ENCODE measurements around the gene CYP2U1. TPM values are rescaled to one million over a fixed set of nuclear protein-coding genes. Genes with fewer than 3 reads are reported as not detected.
"Not testable (repeated sequence)": the region's sequence is repeated elsewhere in the genome, so short reads cannot be mapped to it uniquely, and the experiment has no call there.

Gene CYP2U1
- total RNA-seq, 2 experiments from 2014 or later = 1.4 to 1.6 TPM

DNA sequence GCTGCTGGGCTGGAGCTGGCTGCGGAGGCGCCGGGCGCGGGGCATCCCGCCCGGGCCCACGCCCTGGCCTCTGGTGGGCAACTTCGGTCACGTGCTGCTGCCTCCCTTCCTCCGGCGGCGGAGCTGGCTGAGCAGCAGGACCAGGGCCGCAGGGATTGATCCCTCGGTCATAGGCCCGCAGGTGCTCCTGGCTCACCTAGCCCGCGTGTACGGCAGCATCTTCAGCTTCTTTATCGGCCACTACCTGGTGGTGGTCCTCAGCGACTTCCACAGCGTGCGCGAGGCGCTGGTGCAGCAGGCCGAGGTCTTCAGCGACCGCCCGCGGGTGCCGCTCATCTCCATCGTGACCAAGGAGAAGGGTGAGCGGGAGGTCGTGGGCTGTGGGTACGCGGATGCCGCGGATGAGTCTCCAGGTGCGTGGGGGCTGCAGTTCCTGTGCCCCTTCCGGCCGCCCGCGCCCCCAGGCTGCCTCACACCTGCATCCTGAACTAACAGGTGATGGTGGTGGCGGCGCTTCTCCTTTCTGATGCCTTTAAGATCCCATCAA is 499 bp downstream of the CYP2U1 start:
- ChIA-PET POLR2A (interaction anchor here (0.6 to 1.3 kb wide), 4 partner anchors 9 to 176 kb away, joined by 3 to 5 read pairs (median 4); partner anchors contain the start of gene HADH), CTCF (interaction anchor here (0.8 kb wide), 1 partner anchor 19 kb away, joined by 3 read pairs; no protein-coding TSS in a partner anchor)
- H3K27me3 Mint-ChIP-seq = peaks cover 6% of the 10 kb centered on the region
- no peak overlapping the region for H3K27ac Mint-ChIP-seq
- H3K4me3 Mint-ChIP-seq = peak overlapping the region; percentile 74
- peaks cover 15% of the 10 kb centered on the region for H3K4me1 Mint-ChIP-seq
- no peak for DNase-seq
- peaks cover 2% of the 10 kb centered on the region for H3K36me3 Mint-ChIP-seq (ENCODE audit: low read depth)
- H3K9me3 Mint-ChIP-seq = no peaks in the 10 kb centered on the region

DNA sequence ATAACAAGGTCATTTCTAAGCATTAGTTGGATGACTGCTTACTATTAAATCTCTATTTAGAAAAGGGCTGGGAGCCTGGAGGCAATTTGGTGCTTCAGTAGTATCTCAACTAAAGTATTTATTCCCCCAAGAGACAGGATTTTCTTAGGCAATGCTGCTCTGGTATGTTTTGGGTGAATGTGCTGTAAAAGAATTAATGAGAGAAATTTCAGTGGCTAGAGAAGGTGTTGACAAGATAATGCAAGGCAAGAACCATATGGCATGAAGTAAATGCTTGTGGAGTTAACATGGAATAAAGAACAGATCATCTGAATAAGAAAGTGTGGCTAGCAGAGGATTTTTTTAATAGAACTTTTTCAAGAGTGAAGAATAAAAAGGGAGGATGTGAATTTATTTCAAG is 3.9 kb downstream of the CYP2U1 start:
- Mint-ChIP-seq H3K4me3 (no peak overlapping the region), H3K9me3 (no peaks in the 10 kb centered on the region), H3K27ac (no peak overlapping the region), H3K36me3 (ENCODE audit: low read depth) (peaks cover 2% of the 10 kb centered on the region), H3K27me3 (peaks cover 6% of the 10 kb centered on the region), H3K4me1 (peaks cover 19% of the 10 kb centered on the region)
- no peak for DNase-seq
- ChIA-PET CTCF (no interaction called here), POLR2A (no interaction called here)

DNA sequence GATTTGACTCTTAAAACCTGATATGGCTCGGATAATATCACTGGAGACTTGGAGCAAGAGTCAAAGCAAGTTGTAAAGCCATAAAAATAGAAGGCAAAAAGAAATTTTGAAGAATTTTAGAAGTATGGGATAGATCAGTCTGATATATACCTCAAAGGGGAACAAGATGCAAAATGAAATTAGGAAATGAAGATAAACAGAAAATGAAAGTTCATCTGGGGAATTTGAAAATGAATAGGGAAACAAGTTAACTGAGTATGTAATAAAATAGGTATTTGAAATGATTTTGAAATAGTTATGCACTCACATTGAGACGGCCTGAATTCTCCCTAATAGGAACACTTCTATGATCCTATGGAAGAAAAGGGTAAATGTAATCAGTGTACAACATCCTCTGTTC is 5.7 kb downstream of the CYP2U1 start:
- H3K4me1 Mint-ChIP-seq = peaks cover 11% of the 10 kb centered on the region
- H3K27ac Mint-ChIP-seq = no peak overlapping the region
- ChIA-PET CTCF (no interaction called here), POLR2A (no interaction called here)
- H3K9me3 Mint-ChIP-seq = no peaks in the 10 kb centered on the region
- peak overlapping the region; percentile 14 for H3K4me3 Mint-ChIP-seq
- H3K36me3 Mint-ChIP-seq (ENCODE audit: low read depth) = peaks cover 2% of the 10 kb centered on the region
- peaks cover 2% of the 10 kb centered on the region for H3K27me3 Mint-ChIP-seq
- DNase-seq = no peak

DNA sequence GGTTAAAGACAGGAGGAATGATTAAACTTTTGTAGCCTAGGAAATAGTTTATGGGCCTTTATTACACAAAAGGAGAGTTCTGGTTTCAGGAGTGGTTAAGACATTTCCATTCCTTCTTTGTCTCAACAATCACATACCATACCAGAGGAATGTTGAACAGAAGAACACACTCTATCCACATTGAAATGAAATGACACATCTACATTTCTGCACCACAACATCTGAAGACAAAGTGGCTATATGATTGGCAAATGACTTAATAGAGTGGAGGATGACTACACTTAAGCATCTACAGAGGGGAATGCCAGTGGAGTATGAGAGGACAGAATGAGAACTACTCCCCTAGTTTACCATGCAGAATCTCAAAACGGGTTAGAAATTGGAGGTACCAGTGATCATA is 8.0 kb downstream of the CYP2U1 start:
- peaks cover 4% of the 10 kb centered on the region for H3K4me1 Mint-ChIP-seq
- CTCF ChIA-PET = no interaction called here
- H3K36me3 Mint-ChIP-seq (ENCODE audit: low read depth) = peaks cover 2% of the 10 kb centered on the region
- no peak for DNase-seq
- H3K27ac Mint-ChIP-seq = no peak overlapping the region
- no peaks in the 10 kb centered on the region for H3K9me3 Mint-ChIP-seq
- POLR2A ChIA-PET = no interaction called here
- no peaks in the 10 kb centered on the region for H3K27me3 Mint-ChIP-seq
- H3K4me3 Mint-ChIP-seq = no peak overlapping the region

DNA sequence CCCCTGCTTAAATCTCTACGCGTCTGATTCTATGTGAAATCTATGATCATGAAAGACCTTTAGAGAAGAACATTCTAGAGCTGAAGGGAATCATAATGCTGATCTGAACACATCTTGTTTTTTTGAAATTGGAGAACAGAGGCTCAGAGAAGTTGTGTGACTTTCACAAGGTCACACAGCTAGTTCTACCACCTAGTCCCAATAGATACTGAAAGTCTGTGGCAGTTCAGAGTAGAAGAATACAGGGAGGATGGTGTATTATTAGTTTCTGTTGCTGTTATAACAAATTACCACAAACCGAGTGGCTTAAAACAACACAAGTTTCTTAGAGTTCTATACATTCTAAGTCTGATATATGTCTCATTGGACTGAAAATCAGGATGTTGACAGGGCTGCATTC is 14.5 kb downstream of the CYP2U1 start:
- H3K4me1 Mint-ChIP-seq = no peaks in the 10 kb centered on the region
- CTCF ChIA-PET = no interaction called here
- no peak overlapping the region for H3K27ac Mint-ChIP-seq
- no peak for DNase-seq
- POLR2A ChIA-PET = no interaction called here
- H3K9me3 Mint-ChIP-seq = no peaks in the 10 kb centered on the region
- no peaks in the 10 kb centered on the region for H3K36me3 Mint-ChIP-seq (ENCODE audit: low read depth)
- no peak overlapping the region for H3K4me3 Mint-ChIP-seq
- no peaks in the 10 kb centered on the region for H3K27me3 Mint-ChIP-seq

DNA sequence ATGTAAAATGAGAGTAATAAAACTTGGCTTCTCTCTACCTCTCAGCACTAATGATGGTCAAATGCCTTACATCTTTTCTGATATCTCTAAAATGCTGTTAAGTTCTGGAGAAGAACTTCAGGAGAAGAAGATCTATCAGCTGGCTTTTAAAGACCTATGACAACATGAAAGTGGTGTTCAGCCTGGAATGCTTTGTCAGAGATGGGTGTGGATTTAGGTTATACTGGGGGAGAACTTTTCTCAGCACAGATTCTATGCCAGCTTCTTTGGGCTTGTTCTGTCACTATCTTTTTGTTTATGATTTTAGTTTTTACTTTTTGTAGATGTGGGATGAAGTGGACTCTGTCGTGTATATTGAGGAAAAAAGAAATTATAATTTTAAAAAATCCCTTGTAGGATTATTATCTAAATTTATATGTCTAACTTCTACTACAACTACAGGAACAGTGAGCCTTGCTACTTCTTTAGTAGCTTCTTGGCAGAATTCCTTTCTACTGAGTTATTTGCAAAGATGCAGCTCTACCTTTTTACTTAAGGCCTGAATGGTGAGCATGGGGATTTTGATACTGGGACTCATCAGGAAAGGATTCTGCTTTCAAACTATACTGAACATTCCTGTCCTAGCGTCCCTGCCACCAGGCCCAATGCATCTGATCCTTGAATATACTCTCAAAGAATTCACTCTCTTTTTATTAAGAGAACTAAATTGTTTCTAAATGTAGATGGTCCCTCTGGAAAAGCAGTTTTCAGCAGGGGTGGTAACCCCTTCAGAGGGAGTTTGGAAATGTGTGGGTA is 19.6 kb downstream of the CYP2U1 start:
- Mint-ChIP-seq H3K36me3 (ENCODE audit: low read depth) (no peaks in the 10 kb centered on the region), H3K4me1 (no peaks in the 10 kb centered on the region), H3K9me3 (peaks cover 3% of the 10 kb centered on the region), H3K4me3 (no peak overlapping the region), H3K27me3 (no peaks in the 10 kb centered on the region), H3K27ac (no peak overlapping the region)
- ChIA-PET POLR2A (no interaction called here), CTCF (no interaction called here)
- DNase-seq = no peak

DNA sequence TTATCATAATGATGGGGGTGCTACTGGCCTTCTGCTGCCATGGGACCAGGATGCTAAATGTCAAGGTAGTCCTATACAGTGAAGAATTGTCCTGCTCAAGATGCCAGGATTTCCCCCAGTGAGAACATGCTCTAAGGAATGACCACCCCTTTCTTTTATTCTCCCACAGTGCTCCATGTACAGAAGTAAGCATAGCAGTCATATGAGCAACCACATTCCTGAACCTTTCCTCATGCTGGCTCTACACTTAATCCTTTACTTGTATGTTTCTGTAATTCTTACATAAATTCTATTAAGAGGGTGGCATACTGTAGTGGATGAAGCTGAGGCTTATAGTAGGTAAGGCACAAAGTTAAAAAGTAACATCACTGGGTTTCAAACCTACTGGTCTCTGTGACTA is 20.2 kb downstream of the CYP2U1 start:
- Mint-ChIP-seq H3K36me3 (ENCODE audit: low read depth) (no peaks in the 10 kb centered on the region), H3K4me1 (no peaks in the 10 kb centered on the region), H3K27me3 (no peaks in the 10 kb centered on the region), H3K27ac (no peak overlapping the region), H3K4me3 (no peak overlapping the region), H3K9me3 (peaks cover 9% of the 10 kb centered on the region)
- CTCF ChIA-PET = no interaction called here
- POLR2A ChIA-PET = no interaction called here
- DNase-seq = no peak

DNA sequence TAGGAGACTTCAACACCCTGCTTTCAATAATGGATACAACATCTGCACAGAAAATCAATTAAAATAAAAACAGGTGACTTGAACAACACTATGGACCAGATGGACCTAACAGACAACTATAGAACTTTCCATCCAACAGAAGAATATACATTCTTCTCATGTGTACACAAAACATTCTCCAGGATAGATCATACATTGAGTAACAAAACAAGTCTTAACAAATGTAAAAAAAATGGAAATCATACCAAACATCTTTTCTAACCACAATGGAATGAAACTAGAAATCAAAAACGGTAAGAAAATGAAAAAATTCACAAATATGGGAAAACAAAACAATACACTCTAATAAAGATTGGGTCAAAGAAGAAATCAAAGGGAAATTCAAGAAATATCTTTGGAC is 24.7 kb downstream of the CYP2U1 start:
- H3K27me3 Mint-ChIP-seq = peaks cover 3% of the 10 kb centered on the region
- H3K36me3 Mint-ChIP-seq (ENCODE audit: low read depth) = no peaks in the 10 kb centered on the region
- no peak overlapping the region for H3K27ac Mint-ChIP-seq
- no peak overlapping the region for H3K4me3 Mint-ChIP-seq
- no peaks in the 10 kb centered on the region for H3K4me1 Mint-ChIP-seq
- H3K9me3 Mint-ChIP-seq = peaks cover 9% of the 10 kb centered on the region
- ChIA-PET CTCF (no interaction called here), POLR2A (no interaction called here)
- DNase-seq = no peak

DNA sequence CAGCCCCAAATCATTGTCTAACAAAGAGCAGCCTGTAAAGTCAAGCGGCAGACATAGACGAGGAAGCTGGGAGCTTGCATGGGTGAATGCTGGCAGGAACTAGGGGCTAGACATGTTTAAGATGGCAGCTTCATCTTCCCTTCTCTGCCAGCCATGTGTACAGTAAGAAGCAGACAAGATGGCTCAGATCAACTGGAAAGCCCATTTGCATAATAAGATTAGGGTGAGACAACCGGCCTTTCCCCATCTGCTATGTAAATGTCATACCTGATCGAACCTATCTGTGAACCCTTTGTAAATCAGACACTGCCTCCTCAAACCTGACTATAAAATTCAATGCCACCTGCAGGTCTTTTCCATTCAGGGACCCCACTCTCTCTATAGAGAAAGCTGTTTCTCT is 35.6 kb downstream of the CYP2U1 start:
- POLR2A ChIA-PET = no interaction called here
- no peaks in the 10 kb centered on the region for H3K9me3 Mint-ChIP-seq
- H3K36me3 Mint-ChIP-seq (ENCODE audit: low read depth) = no peaks in the 10 kb centered on the region

DNA sequence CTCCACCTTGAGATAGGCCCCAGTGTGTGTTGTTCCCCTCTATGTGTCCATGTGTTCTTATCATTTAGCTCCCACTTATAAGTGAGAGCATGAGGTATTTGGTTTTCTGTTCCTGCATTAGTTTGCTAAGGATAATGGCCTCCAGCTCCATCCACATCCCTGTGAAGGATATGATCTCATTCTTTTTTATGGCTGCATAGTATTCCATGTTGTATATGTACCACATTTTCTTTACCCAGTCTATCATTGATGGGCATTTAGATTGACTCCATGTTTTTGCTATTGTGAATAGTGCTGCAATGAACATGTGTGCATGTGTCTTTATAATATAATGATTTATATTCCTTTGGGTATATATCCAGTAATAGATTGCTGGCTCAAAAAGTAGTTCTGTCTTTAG is 36.2 kb downstream of the CYP2U1 start:
- DNase-seq; H3K27ac Mint-ChIP-seq; H3K36me3 Mint-ChIP-seq (ENCODE audit: low read depth); CTCF ChIA-PET; H3K27me3 Mint-ChIP-seq; H3K4me3 Mint-ChIP-seq; H3K9me3 Mint-ChIP-seq; POLR2A ChIA-PET; H3K4me1 Mint-ChIP-seq: not testable (repeated sequence)

More for the DNA sequence above, 35.6 kb downstream of the CYP2U1 start:
- no peaks in the 10 kb centered on the region for H3K4me1 Mint-ChIP-seq
- no peak overlapping the region for H3K4me3 Mint-ChIP-seq
- CTCF ChIA-PET = no interaction called here
- no peak for DNase-seq
- no peak overlapping the region for H3K27ac Mint-ChIP-seq
- H3K27me3 Mint-ChIP-seq = peaks cover 4% of the 10 kb centered on the region

DNA sequence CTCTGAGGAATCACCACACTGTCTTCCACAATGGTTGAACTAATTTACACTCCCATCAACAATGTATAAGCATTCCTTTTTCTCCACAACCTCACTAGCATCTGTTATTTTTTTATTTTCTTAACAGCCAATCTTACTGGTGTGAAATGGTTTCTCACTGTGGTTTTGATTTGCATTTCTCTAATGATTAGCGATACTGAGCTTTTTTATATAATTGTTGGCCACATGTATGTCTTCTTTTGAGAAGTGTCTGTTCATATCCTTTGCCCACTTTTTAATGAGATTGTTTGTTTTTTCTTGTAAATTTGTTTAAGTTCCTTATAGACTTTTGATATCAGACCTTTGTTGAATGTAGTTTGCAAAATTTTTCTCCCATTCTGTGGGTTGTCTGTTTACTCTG is 36.6 kb downstream of the CYP2U1 start:
- H3K9me3 Mint-ChIP-seq; POLR2A ChIA-PET; DNase-seq; H3K4me3 Mint-ChIP-seq; H3K27ac Mint-ChIP-seq; H3K4me1 Mint-ChIP-seq; H3K27me3 Mint-ChIP-seq; CTCF ChIA-PET; H3K36me3 Mint-ChIP-seq (ENCODE audit: low read depth): not testable (repeated sequence)

DNA sequence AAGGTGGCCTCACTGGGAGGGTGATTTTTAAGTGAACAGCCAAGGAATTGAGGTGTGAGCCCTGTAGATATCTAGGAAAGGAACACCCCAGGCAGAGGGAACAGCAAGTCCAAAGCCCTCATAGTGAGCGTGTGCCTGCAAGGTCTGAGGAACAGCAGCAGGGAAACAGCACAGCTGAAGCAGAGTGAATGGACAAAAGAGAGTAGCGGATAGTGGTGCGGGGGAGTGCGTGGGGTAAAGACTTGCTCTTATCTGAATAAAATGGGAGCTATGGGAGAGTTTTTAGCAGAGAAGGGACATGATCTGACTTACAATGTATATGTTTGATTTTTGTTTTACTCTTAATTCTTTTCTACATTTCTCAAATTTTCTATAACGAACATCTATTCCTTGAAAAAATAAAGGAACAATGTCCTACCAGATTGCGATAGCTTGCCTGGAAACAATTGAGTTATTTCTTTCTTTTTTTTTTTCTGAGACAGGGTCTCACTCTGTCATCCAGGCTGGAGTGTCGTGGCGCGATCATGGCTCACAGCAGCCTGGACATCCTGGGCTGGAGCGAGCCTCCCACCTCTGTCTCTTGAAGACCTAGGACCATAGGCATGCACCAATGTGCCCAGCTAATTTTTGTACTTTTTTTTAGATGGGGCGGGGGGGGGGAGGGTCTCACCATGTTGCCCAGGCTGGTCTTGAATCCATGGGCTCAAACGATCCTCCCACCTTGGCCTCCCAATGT is 38.9 kb downstream of the CYP2U1 start:
- no peak for DNase-seq
- H3K27ac Mint-ChIP-seq = no peak overlapping the region
- CTCF ChIA-PET = no interaction called here
- POLR2A ChIA-PET = no interaction called here
- H3K4me3 Mint-ChIP-seq = no peak overlapping the region
- H3K36me3 Mint-ChIP-seq (ENCODE audit: low read depth) = no peaks in the 10 kb centered on the region
- H3K27me3 Mint-ChIP-seq = peaks cover 4% of the 10 kb centered on the region
- no peaks in the 10 kb centered on the region for H3K4me1 Mint-ChIP-seq
- H3K9me3 Mint-ChIP-seq = no peaks in the 10 kb centered on the region

DNA sequence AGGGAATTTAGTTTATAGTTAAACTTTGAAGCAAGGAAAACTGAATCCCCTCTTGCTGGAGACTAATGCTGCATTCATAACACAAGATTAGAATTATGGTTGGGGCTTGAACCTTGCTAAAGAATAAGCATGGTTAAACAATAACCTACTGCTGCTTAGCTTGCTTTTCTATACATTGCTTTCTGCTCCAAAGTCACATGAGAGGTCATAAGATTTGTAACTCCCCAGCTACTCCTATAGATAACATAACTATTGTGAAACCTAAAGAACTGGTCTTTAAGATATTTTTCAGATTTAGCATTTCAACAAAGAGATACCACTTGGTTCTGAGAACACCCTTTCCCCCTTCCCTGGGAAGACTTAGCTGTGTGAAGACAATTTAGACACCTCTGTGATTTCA is 41.3 kb downstream of the CYP2U1 start:
- H3K9me3 Mint-ChIP-seq = peaks cover 2% of the 10 kb centered on the region
- CTCF ChIA-PET = no interaction called here
- POLR2A ChIA-PET = no interaction called here
- no peak for DNase-seq
- peaks cover under 1% of the 10 kb centered on the region for H3K27me3 Mint-ChIP-seq
- H3K4me3 Mint-ChIP-seq = no peak overlapping the region
- no peak overlapping the region for H3K27ac Mint-ChIP-seq
- no peaks in the 10 kb centered on the region for H3K4me1 Mint-ChIP-seq
- no peaks in the 10 kb centered on the region for H3K36me3 Mint-ChIP-seq (ENCODE audit: low read depth)

DNA sequence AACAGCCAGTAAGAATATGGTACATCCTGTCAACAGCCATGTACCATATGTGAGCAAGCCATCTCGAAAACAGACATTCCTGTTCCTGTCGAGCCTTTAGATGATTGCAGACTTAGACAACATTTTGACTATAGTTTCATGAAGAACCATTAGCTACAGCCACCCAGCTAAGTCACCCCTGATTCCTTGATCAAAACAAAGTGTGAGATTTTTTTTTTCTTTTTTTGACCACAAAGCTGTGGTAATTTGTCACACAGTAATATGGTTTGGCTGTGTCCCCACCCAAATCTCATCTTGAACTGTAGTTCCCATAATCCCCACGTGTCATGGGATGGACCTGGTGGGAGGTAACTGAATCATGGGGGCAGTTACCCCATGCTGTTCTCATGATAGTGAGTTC is 43.2 kb downstream of the CYP2U1 start:
- ChIA-PET POLR2A (no interaction called here), CTCF (no interaction called here)

More for the DNA sequence above, 43.2 kb downstream of the CYP2U1 start:
- H3K27ac Mint-ChIP-seq = no peak overlapping the region
- H3K27me3 Mint-ChIP-seq = no peaks in the 10 kb centered on the region
- no peaks in the 10 kb centered on the region for H3K36me3 Mint-ChIP-seq (ENCODE audit: low read depth)
- H3K9me3 Mint-ChIP-seq = peaks cover 2% of the 10 kb centered on the region
- no peak overlapping the region for H3K4me3 Mint-ChIP-seq
- DNase-seq = no peak
- no peaks in the 10 kb centered on the region for H3K4me1 Mint-ChIP-seq

Data from activated CD4-positive, alpha-beta memory T cell treated with anti-CD3 and anti-CD28 coated beads, Interleukin-2, amount 10 ng/mL, durations not matched to agents 7 days and 5 days (primary cell).